HUES6 (cell line): Measurements from ENCODE around the gene EED.

ENCODE experiments used
- H3K27ac ChIP-seq: 2 replicates; pipeline ENCODE4 v1.7.0; 2013; ENCODE audit warnings: low read depth, mild to moderate bottlenecking, low read length, inconsistent platforms
- H3K27me3 ChIP-seq: 2 replicates; pipeline ENCODE4 v1.6.1; 2013; ENCODE audit warnings: low read length; ENCODE audit not compliant: control insufficient read depth, insufficient read depth
- H3K36me3 ChIP-seq: 2 replicates; pipeline ENCODE4 v1.6.1; 2013; ENCODE audit warnings: low read length; ENCODE audit not compliant: control insufficient read depth, insufficient read depth
- H3K4me1 ChIP-seq: 2 replicates; pipeline ENCODE4 v1.6.1; 2013; ENCODE audit warnings: low read length; ENCODE audit not compliant: control insufficient read depth, insufficient read depth
- H3K4me3 ChIP-seq: 2 replicates; pipeline ENCODE4 v1.5.1; 2013; ENCODE audit warnings: low read depth, low read length
- H3K9ac ChIP-seq: one replicate; pipeline ENCODE4 v1.6.1; 2013; ENCODE audit warnings: mild to moderate bottlenecking, low read length
- H3K9me3 ChIP-seq: 2 replicates; pipeline ENCODE4 v1.6.1; 2013; ENCODE audit warnings: low read depth, low read length; ENCODE audit not compliant: control insufficient read depth, insufficient read depth

EED gene

GRCh38 chr11:86205421-86206336 lies 38.9 kb upstream of the EED start:
- Histone ChIP-seq H3K36me3 (no peaks in the 10 kb centered on the region), H3K27ac (no peak overlapping the region), H3K4me1 (no peaks in the 10 kb centered on the region), H3K27me3 (peaks cover 15% of the 10 kb centered on the region), H3K4me3 (no peak overlapping the region), H3K9me3 (no peaks in the 10 kb centered on the region), H3K9ac (no peak overlapping the region)

- no peak overlapping the region for H3K27ac ChIP-seq
- no peaks in the 10 kb centered on the region for H3K4me1 ChIP-seq
Observed at GRCh38 chr11:86206337-86206695, 38.2 kb upstream of the EED start.

GRCh38 chr11:86207413-86207812 lies 37.1 kb upstream of the EED start:
- Histone ChIP-seq H3K9me3 (no peaks in the 10 kb centered on the region), H3K9ac (no peak overlapping the region), H3K27ac (no peak overlapping the region), H3K27me3 (peaks cover 4% of the 10 kb centered on the region; the same call in 1 of the 2 replicates), H3K4me1 (no peaks in the 10 kb centered on the region), H3K4me3 (no peak overlapping the region), H3K36me3 (no peaks in the 10 kb centered on the region)

More at GRCh38 chr11:86206337-86206695, 38.2 kb upstream of the EED start:
- H3K9me3 ChIP-seq = no peaks in the 10 kb centered on the region
- H3K4me3 ChIP-seq = no peak overlapping the region
- peaks cover 14% of the 10 kb centered on the region for H3K27me3 ChIP-seq
- H3K36me3 ChIP-seq = no peaks in the 10 kb centered on the region
- no peak overlapping the region for H3K9ac ChIP-seq

GRCh38 chr11:86208572-86208971 lies 36.0 kb upstream of the EED start:
- Histone ChIP-seq H3K36me3 (no peaks in the 10 kb centered on the region), H3K9ac (no peak overlapping the region), H3K27ac (no peak overlapping the region), H3K9me3 (no peaks in the 10 kb centered on the region), H3K4me3 (no peak overlapping the region), H3K4me1 (no peaks in the 10 kb centered on the region), H3K27me3 (no peaks in the 10 kb centered on the region)

GRCh38 chr11:86209806-86210657 lies 34.5 kb upstream of the EED start:
- no peaks in the 10 kb centered on the region for H3K9me3 ChIP-seq
- no peak overlapping the region for H3K4me3 ChIP-seq
- H3K27me3 ChIP-seq = no peaks in the 10 kb centered on the region
- H3K9ac ChIP-seq = no peak overlapping the region
- H3K4me1 ChIP-seq = no peaks in the 10 kb centered on the region
- H3K36me3 ChIP-seq = no peaks in the 10 kb centered on the region
- no peak overlapping the region for H3K27ac ChIP-seq

- Histone ChIP-seq H3K27ac (no peak overlapping the region), H3K4me3 (no peak overlapping the region), H3K9me3 (no peaks in the 10 kb centered on the region), H3K36me3 (no peaks in the 10 kb centered on the region), H3K4me1 (no peaks in the 10 kb centered on the region), H3K9ac (no peak overlapping the region), H3K27me3 (no peaks in the 10 kb centered on the region)
Observed at GRCh38 chr11:86210898-86211297, 33.7 kb upstream of the EED start.

DNA sequence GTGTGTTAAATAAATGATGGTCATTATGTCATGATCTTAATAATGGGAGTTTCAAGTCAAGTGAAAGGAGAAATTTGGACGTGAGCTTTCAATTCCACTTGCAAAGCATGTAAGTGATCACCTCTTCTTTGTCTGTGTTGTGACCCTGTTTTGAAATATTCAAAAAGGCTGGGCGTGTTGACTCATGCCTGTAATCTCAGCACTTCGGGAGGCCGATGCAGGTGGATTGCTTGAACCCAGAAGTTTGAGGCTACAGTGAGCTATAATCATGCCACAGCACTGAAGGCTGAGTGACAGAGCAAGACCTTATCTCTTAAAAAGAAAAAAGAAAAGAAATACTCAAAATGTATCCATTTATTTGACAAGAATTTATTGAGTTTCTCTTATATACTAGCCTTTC lies 32.9 kb upstream of the EED start:
- no peak overlapping the region for H3K4me3 ChIP-seq
- no peaks in the 10 kb centered on the region for H3K4me1 ChIP-seq
- no peak overlapping the region for H3K9ac ChIP-seq
- H3K9me3 ChIP-seq = no peaks in the 10 kb centered on the region
- H3K36me3 ChIP-seq = no peaks in the 10 kb centered on the region
- H3K27me3 ChIP-seq = no peaks in the 10 kb centered on the region
- no peak overlapping the region for H3K27ac ChIP-seq

DNA sequence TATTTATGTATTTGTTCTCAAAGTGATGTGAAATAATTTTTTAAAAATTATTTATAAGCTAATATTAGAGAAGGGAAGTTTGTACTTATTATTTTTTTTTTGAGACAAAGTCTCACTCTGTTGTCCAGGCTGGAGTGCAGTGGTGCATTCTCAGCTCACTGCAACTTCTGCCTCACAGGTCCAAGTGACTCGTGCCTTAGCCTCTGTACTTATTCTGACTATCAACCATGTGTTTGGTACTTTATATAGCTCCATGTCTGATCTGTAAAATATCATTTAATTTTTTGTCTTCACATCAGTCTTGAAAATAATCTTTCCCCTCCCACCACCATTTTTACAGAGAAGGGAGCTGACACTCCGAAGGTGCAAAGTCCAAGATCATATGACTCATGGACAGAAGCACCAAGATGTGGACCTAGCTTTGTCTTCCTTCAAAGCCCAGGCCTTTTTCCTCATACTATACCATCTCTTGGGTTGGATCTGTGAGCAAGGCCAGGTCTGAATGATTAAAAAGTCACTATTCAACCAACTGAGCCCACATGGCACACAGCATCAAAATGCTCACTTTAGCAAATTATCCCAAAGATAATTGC lies 32.4 kb upstream of the EED start:
- no peaks in the 10 kb centered on the region for H3K9me3 ChIP-seq
- no peak overlapping the region for H3K4me3 ChIP-seq
- no peaks in the 10 kb centered on the region for H3K36me3 ChIP-seq
- H3K4me1 ChIP-seq = no peaks in the 10 kb centered on the region
- H3K27ac ChIP-seq = no peak overlapping the region
- H3K27me3 ChIP-seq = no peaks in the 10 kb centered on the region
- H3K9ac ChIP-seq = no peak overlapping the region

GRCh38 chr11:86214710-86215109 lies 29.8 kb upstream of the EED start:
- Histone ChIP-seq H3K27ac (no peak overlapping the region), H3K9me3 (no peaks in the 10 kb centered on the region), H3K4me1 (no peaks in the 10 kb centered on the region), H3K27me3 (no peaks in the 10 kb centered on the region; the same call in 1 of the 2 replicates), H3K9ac (no peak overlapping the region), H3K36me3 (no peaks in the 10 kb centered on the region), H3K4me3 (no peak overlapping the region)

DNA sequence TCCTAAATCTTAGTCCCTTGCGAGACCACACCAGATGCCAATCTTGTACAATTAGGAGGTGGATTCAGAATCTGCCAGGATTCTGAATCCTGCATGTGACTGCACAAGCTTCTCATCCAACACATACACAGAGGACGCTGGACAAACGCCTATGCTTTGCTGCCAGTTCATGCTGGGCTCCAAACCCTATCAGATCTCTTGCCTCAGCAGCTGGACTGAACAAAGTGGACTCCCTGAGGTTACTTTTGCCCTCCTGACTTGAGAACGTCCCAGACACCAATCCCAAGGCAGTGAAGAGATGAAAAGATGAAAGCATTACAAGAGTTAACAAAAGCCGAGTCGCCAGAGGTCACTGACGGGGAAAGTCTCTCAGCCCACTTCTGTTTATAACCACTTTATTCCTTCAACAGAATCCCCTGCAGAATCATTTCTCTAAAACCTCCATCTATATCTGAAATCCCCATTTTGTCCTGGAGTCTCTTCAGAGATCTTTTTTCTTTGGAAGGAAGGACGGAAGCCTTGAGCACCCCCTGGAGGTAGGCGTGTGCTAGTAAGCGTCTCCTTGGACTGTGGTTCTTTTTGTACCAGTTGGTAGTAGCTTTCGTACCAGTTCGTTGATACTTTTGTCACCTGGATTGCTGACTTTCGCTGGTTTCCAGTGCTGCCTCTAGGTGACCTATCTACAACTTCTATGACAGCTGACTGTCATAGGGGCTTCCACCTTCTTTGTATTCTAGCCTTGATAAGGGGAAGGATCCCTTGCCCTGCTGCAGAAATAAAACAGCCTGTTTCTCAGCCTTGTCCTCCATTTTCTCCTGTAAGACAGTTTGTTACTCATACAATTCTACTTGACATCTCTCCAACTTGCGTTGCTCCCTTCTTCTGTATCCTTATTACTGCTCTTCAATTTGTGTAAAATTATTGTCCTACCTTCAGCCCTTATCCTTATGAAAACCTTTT lies 26.1 kb upstream of the EED start:
- no peaks in the 10 kb centered on the region for H3K36me3 ChIP-seq
- H3K4me3 ChIP-seq = no peak overlapping the region
- no peak overlapping the region for H3K27ac ChIP-seq
- H3K27me3 ChIP-seq = no peaks in the 10 kb centered on the region; the same call in 1 of the 2 replicates
- no peaks in the 10 kb centered on the region for H3K4me1 ChIP-seq
- H3K9me3 ChIP-seq = no peaks in the 10 kb centered on the region
- H3K9ac ChIP-seq = no peak overlapping the region
